HG03565 (cell line): ENCODE results near the gene SLC6A3.

Experiments used
- ATAC-seq: cut with Tn5 transposase; IDR thresholded peaks from one replicate; pipeline ENCODE4 v1.9.1; 2021; ENCODE audit warnings: mild to moderate bottlenecking, moderate library complexity; ENCODE audit not compliant: unreplicated experiment

Gene SLC6A3

DNA sequence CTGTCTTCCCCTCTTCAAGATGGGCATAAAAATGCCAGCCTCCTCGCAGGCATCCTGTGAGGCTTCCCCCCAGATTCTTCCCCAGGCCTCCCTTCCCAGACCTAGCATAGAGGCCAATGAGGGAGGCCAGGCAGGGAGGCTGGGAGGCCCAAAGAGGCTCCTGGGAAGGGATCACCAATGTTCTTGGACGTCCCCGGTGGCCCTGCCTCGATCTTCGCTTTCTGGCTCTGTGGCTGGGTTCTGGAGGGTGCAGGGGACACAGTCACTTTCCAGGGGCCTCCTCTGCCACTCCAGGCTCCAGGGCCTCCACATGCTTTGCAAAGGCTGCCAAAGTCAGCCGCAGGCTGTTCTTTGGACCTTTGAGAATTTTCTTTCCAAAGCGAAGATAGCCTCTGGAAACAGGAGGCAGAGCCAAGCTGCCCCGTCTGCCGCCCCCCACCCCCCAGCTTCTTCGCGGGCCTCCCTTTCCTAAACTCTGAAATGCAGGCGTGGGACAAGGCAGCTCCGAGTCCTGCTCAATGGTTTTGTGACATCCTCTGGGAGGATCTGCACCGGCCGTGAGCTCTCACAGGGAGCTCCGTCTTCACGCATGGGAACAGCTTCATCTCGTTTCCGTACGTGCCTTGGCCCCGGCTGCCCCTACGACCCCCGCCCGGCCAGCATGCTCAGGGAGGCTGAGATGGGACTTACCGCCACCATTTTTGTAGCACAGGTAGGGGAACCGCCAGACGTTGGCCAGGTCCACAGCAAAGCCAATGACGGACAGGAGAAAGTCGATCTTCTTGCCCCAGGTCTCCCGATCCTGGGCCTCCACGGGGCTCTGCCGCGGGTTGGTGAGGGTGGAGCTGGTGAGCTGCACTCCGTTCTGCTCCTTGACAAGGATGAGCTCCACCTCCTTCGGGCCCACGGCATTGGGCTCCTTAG lies 2.8 kb downstream of the SLC6A3 start:
- no peak for ATAC-seq

GRCh38 chr5:1441166-1441865 lies 3.9 kb downstream of the SLC6A3 start:
- no peak for ATAC-seq

GRCh38 chr5:1440098-1440493 lies 5.1 kb downstream of the SLC6A3 start:
- no peak for ATAC-seq

- ATAC-seq = no peak
Measured at GRCh38 chr5:1439388-1440097, 5.7 kb downstream of the SLC6A3 start.

GRCh38 chr5:1438871-1439270 lies 6.4 kb downstream of the SLC6A3 start:
- no peak for ATAC-seq

DNA sequence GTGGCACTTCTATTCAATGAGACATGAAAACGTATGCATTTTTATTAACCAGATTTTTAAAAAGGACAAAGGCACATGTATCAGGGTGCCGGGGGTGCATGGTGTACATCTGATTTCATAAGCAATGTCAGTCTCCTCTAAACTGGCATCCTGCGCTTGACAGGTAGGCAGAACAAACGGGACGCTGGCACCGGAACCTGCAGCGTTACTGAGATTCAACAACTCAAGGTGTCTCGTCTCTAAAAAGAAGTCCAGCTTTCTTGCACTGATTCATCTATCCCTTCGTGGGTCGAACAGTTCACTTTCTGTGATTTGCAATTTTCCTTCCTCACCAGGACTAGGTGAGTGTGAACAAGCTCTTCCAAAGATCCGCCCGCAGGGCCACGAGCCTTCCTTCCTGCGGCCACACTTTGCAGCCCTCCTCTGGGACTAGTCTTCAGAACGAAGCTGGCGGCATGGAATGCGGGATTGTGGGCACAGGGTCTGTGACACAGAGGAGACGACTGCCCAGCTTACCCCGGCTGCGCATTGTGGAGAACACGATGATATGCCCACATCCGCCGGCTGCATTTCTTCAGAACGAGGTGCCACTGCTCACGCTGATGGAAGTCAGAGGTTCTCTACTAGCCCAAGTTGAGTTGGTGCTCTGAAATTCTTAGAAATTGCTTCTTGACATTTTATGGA lies 7.2 kb downstream of the SLC6A3 start:
- ATAC-seq = no peak

- no peak for ATAC-seq
Measured at GRCh38 chr5:1437226-1437829, 7.9 kb downstream of the SLC6A3 start.

GRCh38 chr5:1436681-1437080 lies 8.6 kb downstream of the SLC6A3 start:
- ATAC-seq = no peak

GRCh38 chr5:1436036-1436435 lies 9.2 kb downstream of the SLC6A3 start:
- no peak for ATAC-seq

DNA sequence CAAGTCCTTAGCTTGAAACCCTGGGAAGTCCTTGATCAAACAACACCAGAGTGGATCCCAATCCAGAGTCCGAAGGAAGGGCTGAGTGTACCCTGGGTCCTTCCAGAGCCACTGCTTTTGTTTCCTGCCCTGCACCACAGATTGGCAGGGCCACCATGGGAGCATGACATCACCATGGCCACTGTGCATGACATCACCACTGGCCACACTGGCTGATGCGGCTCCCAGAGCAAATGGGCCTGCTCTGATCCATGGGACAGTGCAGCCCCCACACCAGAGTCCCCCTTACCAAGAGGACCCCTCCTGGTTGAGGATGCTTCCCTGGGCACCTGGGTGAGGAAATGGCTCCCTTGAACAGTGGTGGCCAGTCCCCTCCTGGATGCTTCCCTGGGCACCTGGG lies 9.9 kb downstream of the SLC6A3 start:
- ATAC-seq = no peak

- ATAC-seq = no peak
Measured at GRCh38 chr5:1432296-1432695, 12.9 kb downstream of the SLC6A3 start.

DNA sequence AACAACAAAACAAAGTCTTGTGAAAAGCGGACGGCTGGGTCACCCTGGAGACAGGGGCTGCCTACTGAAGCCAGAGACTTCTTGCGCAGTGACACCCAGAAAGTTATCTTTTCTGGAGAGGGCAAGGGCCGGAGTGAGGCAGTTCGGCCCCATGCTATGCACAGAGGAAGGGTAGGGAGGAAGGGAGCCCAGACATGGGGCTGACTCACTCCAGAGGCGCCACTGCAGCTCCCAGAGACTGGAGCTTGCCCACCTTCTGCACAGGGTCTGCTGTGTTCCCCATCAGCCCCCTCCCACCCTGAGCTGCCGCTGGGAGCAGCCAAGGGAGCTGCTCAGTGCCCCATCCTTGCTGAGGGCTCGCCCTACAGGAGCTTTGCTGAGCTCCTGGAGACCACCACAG lies 13.3 kb downstream of the SLC6A3 start:
- no peak for ATAC-seq

DNA sequence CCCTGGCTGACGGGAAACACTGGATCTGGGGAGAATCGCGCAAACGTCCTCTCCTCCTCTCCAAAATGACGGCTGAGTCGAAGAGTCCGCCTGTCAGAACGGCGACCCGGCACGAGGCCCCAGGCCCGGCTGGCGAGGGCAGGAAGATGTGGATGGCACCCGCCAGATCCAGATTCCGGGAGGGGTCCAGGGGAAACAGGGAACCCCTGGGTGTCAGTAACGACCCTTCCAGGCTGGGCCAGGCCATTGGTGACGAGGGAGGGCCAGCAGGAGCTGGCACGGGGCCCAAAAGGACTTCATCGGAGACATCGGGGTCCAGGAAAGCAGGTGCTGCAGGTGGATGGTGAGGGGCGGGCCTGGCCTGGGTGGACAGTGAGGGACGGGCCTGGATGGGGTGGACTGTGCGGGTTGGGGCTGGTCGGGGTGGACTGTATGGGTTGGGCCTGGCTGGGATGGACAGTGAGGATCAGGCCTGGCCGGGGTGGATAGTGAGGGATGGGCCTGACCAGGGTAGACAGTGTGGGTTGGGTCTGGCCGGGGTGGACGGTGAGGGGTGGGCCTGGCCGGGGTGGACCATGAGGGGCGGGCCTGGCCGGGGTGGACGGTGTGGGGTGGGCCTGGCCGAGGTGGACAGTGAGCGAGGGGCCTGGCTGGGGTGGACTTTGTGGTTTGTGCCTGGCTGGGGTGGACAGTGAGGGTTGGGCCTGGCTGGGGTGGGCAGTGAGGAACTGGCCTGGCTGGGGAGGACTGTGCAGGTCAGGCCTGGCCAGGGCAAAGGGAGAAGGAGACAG lies 14.0 kb downstream of the SLC6A3 start:
- no peak for ATAC-seq

- no peak for ATAC-seq
Measured at GRCh38 chr5:1430121-1430795, 15.0 kb downstream of the SLC6A3 start.

DNA sequence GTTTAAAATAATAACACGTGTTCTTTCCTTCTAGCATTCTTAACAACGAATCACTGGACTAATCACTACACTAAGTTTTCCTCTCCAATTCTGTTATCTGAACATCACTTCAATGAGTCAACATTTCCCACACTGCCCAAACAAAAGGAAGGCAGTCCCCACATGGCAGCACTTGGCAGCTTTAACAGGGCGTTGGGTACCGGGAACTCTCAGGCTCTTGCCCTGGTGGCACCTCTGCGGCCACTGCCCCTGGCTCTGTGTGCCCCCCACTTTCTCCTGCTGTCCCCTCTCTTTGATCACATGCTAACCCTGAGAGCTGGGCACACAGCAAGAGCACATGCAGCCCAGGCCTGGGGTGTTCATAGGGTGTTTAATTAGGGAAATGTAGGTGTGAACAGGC lies 15.7 kb downstream of the SLC6A3 start:
- ATAC-seq = no peak

DNA sequence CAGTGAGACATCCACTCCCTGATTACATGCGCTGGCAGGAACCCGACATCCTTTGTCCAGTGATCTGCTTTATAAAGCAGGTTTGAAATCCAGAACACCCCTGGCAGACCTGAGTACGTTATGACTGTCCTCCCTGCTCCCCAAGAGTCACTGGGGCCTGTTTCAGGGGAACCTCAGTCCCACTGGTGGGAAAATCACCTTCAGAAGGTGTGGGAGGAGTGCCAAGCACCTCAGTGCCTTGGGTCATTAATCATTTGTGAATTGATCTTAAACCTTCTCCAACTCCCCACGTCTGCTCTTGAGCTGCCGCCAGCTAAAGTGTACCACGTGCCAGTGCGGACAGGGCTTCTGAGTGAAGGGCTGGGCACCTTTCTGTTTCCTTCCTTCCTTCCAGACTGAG lies 16.2 kb downstream of the SLC6A3 start:
- ATAC-seq = no peak

DNA sequence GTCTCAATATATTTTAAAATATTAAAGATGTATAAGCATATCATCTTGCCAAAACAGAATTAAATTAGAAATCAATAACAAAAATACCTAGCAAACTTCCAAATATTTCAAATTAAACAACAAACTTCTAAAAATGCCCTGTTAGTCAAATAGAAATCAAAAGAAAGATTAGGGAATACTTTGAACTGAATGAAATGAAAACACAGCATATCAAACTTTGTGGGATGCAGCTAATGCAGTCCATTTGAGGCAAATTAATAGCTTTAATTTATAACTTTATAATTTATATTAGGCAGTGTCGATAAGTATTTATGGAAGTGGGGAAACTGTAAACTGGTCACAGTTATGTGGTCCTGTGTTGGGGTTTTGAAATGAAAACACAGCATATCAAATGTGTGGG lies 17.1 kb downstream of the SLC6A3 start:
- ATAC-seq = no peak

- no peak for ATAC-seq
Measured at GRCh38 chr5:1424716-1425115, 20.5 kb downstream of the SLC6A3 start.

- ATAC-seq = no peak
Measured at GRCh38 chr5:1423901-1424603, 21.2 kb downstream of the SLC6A3 start.
